GM21526 (cell line): ENCODE data around the gene TKFC.
"Not testable (repeated sequence)": the region's sequence is repeated elsewhere in the genome, so short reads cannot be mapped to it uniquely, and the experiment has no call there.

Experiments used
- ATAC-seq: cut with Tn5 transposase; IDR thresholded peaks from one replicate; pipeline ENCODE4 v1.9.1; 2021; ENCODE audit warnings: moderate library complexity; ENCODE audit not compliant: unreplicated experiment, low FRiP score

Gene TKFC

DNA sequence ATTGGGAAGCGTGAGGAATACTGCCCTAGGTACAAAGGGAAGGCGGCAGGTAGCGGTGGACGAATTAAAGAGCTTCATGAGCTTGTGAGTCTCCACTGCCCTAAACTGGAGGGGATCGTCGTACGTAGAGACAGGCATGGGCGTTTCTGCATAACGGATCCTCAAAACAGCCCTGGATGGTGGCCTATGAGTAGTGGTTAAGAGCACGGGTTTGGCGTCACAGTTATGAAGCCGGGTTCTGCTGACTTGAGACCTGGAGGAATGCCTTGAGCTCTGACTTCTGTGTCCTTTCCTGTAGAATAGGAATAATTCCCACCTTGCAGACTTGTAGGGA lies 29.5 kb downstream of the TKFC start:
- ATAC-seq, result no peak

DNA sequence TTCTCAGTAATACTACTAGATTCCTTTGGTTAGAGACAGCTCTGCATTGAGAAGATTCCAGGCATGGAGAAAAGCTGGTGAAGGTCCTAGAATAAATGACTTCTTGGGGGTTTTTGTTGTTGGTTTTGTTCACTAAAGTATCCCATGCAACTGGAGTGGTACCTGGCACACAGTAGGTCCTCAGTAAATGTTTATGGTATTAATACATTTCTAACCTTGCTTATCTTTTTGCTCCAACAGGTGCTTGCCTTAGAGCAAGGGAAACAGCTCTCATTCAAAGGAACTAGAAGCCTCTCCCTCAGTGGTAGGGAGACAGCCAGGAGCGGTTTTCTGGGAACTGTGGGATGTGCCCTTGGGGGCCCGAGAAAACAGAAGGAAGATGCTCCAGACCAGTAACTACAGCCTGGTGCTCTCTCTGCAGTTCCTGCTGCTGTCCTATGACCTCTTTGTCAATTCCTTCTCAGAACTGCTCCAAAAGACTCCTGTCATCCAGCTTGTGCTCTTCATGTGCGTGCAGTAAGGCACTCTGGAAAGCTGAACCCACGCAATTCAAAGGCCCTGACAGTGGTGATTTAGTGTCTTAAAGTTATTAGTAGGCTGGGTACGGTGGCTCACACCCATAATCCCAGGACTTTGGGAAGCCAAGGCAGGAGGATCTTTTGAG lies 31.1 kb downstream of the TKFC start:
- no peak for ATAC-seq

DNA sequence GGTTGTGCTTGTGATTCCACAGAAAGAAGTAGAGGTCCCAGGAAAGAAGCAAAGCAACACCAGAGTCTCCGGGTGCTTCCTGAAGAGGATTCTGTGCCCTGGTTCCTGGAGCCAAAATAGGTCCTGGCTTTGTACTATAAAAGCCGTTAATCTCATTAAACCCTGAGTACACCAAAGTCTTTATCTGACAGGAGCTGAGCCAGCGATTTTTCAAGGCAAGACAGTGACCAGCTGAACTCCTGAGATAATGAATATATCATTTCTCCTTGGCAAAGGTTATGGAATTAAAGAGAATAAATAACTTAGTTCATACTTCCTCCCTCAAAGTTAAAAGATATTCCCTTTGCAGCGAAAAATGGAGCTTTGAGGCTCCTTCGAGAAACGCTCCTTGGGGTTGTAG lies 34.4 kb downstream of the TKFC start:
- no peak for ATAC-seq

DNA sequence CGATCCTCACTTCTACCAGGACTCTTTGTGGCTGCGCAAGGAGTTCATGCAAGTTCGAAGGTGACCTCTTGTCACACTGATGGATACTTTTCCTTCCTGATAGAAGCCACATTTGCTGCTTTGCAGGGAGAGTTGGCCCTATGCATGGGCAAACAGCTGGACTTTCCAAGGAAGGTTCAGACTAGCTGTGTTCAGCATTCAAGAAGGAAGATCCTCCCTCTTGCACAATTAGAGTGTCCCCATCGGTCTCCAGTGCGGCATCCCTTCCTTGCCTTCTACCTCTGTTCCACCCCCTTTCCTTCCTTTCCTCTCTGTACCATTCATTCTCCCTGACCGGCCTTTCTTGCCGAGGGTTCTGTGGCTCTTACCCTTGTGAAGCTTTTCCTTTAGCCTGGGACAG lies 35.6 kb downstream of the TKFC start:
- no peak for ATAC-seq

DNA sequence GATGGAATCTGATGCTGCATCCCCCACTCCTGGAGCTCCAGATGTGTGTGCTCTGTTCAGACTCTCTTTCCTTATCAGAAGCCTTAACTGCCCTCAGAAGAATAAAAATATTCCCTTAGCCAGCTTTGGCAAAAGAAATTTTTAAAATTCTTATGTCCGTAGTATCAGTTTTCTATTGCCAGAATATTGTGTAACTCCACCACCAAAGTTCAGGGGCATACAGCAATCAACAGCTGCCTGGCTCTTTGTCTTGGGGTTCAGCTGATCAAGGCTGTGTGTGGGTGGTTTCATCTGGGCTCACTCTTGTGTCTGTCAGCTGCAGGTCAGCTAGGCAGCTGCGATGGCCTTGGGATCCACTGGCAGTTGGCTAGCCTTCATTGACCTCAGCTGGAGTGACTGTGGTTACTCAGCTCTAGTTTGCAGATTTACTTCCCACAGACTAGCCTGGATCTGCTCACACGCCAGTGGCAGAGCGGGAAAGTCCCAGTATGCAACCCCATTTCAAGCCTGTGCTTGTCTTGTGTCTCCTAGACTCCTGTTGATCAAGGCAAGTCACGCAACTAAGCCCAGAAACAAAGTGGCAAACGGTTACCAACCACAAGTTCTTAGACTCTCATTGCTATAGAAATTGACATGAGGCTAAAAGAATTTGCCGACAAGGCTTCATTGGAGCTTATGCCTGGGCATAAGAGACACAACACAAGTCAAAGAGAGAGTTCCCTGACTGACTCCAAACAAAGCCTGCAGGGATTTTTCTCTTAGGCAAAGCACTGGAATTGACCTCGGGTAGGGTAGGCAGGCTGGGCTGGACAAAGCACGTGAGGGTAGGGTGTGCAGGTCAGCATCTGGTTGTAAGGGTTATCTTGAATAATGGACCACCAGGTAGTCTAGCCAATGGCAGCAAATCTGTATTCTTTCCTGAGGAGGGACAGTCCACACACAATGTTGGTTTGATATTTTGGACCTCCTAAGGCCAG lies 36.6 kb downstream of the TKFC start:
- ATAC-seq, result no peak

DNA sequence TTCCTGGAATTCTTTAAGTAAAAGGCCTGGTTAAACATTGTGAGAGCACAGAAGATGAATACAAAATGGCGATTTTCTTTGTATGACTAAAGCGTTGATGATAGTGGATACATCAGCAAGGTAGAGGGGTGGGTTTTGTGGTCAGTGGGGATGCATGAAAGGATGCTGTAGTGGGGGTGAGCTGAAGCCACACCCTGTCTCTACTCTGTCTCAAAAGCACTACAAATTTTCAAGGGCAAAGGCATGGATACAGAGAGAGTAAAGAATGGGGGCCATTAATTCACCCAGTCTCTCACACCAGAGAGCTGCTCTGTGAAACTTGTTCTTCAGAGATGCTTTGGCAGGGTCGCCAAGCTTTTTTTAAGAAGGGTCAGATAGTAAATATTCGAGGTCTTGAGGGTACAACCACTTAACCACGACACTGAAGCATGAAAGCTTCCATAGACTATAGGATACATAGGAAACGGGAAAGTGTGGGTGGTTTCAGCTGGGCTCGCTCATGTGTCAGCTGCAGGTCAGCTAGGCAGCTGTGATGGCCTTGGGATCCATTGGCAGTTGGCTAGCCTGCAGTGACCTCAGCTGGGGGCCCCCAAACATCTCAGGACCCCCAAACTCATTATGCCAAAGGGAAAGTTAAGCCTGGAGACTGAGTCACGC lies 37.4 kb downstream of the TKFC start:
- ATAC-seq, result no peak

DNA sequence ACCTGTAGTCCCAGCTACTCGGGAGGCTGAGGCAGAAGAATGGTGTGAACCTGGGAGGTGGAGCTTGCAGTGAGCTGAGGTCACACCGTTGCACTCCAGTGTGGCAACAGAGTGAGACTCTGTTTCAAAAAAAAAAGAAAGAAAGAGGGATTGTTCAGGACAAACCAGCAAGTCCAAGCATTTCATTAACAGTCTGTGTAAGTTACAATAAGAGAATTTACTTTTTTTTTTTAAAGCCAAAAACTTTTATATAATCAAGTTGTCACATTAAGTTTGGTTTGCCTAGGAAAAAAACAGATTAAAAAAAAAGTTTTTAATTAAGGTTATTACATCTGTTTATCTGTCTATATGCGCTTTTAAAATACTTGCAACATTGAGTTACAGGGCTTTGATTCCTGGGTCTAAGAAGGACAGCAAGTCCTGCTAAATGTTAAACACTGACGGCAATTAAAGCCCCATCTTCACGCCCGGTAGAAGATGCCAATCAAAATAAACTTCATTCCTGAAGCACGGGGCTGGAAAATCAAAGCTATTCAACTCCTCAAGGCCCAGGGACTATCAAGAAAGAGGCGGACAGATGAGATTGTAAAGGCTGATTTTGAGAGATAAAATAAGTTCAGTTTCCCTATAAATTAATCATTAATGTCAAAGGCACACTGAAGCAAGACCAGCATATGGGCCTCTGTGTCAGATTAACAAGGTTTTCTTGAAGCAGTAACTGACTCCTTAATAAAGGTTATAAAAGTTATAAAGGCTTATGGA lies 39.8 kb downstream of the TKFC start:
- no peak for ATAC-seq

DNA sequence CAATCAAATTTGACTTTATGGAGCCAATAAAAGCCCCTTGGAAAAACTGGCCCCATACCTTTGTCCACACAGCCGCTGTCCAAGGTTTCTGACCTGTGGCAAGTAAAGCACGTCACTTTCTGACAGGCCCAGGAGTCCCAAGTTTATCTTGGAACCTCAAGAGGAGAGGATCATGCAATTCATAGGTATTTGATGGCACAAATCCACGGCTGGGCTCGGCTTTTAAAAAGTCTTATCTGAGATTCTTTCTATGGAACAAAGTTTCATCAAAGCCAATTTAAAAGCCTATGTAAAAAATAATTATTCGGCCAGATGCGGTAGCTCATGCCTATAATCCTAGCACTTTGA lies 42.7 kb downstream of the TKFC start:
- no peak for ATAC-seq

DNA sequence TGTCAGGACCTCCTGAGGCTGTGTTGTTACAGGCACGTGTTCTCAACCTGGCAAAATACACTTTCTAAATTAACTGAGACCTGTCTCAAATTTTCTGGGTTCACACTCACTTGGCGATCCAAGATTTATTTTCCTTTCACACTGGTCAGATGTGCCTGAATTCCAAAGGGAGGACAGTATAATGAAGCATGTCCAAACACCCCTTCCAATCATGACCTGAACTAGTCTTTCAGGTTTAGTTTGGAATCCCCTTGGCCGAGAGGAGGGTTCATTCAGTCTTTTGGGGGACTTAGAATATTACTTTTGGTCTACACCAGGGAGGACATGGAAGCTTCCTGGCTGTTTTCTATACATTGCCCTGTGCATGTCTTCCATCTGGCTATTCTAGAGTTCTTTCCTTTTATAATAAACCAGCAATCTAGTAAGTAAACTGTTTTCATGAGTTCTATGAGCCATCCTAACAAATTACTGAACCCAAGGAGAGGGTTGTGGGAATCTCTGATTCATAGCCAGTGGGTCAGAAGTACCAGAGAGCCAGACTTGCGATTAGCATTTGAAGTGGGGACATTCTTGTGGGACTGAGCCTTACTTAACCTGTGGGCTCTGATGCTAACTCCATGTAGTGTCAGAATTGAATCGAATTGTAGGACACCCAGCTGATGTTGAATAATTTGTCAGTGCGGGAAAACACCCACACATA lies 44.6 kb downstream of the TKFC start:
- ATAC-seq, result no peak

DNA sequence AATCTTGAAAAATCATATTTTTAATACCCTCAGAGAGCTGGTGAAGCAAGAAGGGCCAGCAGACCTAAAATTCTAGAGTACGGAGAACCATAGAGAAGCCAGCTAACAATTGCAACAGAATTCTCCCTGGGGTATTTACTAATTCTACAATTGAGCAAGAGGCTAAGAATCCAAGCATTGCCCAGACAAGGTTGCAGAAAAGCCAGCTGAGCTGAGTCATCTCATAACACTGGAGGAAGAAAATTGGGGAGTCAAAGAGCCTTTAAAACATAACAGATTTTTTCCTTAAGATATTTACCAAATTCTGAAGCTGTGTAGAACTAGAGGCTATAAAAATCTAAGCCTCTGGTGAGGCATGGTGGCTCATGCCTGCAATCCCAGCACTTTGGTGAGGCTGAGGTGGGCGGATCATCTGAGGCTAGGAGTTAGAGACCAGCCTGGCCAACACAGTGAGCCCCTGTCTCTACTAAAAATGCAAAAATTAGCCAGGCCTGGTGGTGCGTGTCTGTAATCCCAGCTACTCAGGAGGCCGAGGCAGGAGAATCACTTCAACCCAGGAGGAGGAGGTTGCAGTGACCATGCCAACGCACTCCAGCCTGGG lies 45.8 kb downstream of the TKFC start:
- ATAC-seq, result no peak

DNA sequence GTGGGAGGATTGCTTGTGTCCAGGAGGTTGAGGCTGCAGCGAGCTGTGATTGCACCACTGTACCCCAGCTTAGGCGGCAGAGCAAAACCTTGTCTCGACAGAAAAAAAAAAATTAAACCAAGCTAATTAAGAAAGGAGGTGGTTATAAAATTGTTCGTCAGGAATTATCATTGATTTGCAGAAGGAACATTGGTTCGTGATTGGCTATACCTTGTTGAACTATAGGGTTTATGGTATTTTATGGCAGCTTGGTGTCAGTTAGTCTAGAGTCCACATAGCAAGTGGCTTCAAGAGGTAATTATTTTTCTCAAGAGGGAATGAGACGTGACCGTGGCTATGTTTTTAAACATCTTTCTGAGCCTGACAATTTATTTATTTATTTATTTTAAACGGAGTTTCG lies 47.9 kb downstream of the TKFC start:
- ATAC-seq, result no peak

DNA sequence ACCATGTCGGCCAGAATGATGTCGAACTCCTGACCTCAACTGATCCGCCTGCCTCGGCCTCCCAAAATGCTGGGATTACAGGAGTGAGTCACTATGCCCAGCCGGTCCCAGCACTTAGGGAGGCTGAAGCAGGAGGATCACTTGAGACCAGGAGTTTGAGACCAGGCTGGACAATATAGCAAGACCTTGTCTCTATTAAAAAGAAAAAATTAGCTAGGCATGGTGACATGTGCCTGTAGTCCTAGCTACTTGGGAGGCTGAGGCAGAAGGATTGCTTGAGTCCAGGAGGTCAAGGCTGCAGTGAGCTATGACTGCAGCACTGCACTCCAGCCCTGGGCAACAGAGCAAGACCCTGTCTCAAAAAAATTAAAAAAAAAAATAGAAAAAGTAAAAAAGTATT lies 50.8 kb downstream of the TKFC start:
- not testable (repeated sequence) for ATAC-seq

DNA sequence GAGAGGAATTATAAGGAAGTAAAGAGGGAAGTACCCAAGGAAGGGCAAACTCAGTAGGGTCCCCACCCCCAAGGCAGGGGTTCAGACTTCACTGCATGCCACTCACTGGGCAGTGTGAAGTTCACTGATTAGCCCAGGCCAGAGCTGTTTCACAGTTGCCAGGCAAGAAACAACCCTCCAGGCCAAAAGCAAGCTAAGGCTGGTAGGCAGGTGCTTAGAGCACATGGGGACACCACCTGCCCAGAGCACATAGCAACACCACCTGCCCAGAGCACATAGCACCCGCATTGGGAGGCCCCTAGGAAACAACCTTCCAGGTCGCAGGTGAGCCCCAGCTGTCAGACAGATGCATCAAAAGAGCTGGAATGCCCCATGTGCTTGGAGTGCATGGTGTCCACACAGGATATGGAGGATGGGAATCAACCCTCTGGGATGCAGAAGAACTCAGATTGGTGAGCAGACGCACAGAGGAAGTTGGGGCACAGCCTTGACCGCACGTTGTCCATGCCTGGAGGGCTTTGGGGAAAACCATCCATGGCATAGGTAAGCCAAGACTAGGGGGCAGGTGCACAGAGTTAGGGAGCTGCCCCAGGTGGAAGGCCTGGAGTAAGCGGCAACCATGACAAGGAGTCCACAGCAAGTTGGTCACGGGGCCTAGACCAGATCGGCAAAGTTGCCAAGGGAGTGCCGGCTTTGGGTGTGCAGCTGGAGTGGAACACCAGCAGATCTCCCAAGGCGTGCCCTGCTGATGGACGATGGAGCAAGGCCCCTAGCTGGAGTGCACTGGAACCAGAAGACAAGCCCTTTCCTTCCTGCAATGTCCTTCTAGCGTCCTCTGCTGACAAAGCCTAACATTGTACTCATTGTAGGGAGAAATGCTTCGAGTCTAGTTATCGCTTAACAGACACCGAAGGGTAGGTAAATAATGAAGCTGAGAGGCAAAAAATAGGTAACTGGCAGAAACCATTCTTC lies 51.5 kb downstream of the TKFC start:
- no peak for ATAC-seq

DNA sequence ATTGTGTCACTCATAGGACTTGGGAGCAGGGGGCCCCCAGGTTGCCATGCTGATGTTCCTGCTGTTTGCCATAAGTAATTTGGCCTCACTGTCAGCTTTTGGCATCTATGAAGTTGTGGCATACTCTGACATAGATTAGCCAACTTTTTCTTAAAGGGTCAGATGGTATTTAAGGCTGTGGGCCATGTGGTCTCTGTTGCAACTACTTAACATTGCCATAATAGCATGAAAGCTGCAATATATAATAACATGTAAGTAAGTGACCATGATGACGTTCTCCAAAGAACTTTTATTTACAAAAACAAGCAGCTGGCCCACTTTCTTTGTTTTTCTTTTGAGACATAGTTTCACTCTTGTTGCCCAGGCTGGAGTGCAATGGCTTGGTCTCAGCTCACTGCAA lies 57.1 kb downstream of the TKFC start:
- no peak for ATAC-seq

DNA sequence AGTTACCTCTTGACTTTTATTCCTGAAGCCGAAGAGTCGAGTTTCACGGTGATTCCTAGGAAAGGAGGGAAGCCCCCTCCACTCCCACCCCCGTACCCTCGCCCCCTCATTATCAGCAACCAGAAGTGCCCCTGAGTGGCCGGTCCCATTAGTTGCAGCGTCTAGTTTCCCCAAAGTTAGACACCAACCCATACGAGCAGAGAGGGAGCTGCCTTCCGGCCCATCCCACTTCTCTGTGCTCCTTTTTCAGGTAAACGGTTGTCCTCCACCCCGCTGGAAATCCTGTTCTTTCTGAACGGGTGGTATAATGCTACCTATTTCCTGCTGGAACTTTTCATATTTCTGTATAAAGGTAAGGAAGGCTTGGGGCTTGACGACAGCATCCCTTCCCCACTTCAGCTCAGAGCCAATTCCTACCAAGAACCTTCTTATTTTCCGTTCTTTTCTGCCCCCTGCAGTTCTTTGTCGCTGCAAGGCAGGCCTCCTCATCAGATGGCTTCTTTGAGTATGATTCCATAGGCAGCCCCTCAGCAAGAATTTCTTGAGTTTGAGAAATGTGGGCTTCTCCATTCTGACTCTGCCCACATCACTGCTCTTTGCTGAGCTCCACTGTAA lies 60.1 kb downstream of the TKFC start:
- ATAC-seq, result peak; percentile 30
